Endothelial cell of hepatic sinusoid (primary cell): ENCODE data around the gene ABLIM1.

Experiments
- in situ Hi-C: cut with HindIII; loops from 2 replicates; pipeline ENCODE4 v1.10.0; 2017; ENCODE audit warnings: low sequenced_read_pairs

Gene ABLIM1

GRCh38 chr10:114430688-114431413 lies 227.2 kb downstream of the ABLIM1 start:
- in situ Hi-C loops, result loop anchor here (5.0 kb wide), 3 partner anchors 44 to 124 kb away; no protein-coding TSS in a partner anchor

GRCh38 chr10:114429581-114430335 lies 228.3 kb downstream of the ABLIM1 start:
- in situ Hi-C loops, result loop anchor here (5.0 kb wide), 3 partner anchors 42 to 122 kb away; no protein-coding TSS in a partner anchor

- in situ Hi-C loops, result no loop called here
Observed at GRCh38 chr10:114427124-114427852, 230.8 kb downstream of the ABLIM1 start.

- in situ Hi-C loops, result no loop called here
Observed at GRCh38 chr10:114426476-114426875, 231.6 kb downstream of the ABLIM1 start.

GRCh38 chr10:114420811-114421485 lies 237.1 kb downstream of the ABLIM1 start:
- in situ Hi-C loops, result no loop called here

- in situ Hi-C loops, result no loop called here
Observed at GRCh38 chr10:114418109-114418508, 240.0 kb downstream of the ABLIM1 start.

GRCh38 chr10:114412907-114413797 lies 244.9 kb downstream of the ABLIM1 start:
- in situ Hi-C loops, result no loop called here

GRCh38 chr10:114408968-114409444 lies 249.1 kb downstream of the ABLIM1 start:
- in situ Hi-C loops, result no loop called here

GRCh38 chr10:114408112-114408967 lies 249.7 kb downstream of the ABLIM1 start:
- in situ Hi-C loops, result no loop called here

- in situ Hi-C loops, result no loop called here
Observed at GRCh38 chr10:114406455-114406854, 251.6 kb downstream of the ABLIM1 start.

GRCh38 chr10:114405011-114405350 lies 253.1 kb downstream of the ABLIM1 start:
- in situ Hi-C loops, result no loop called here

GRCh38 chr10:114404171-114405010 lies 253.7 kb downstream of the ABLIM1 start, which contains the start of gene AFAP1L2:
TSS of gene AFAP1L2 (minus strand) at chr10:114404502. CDS start at chr10:114404455, 47 bp downstream.
- in situ Hi-C loops, result no loop called here

- in situ Hi-C loops, result no loop called here
Observed at GRCh38 chr10:114403541-114404161, 254.4 kb downstream of the ABLIM1 start.

GRCh38 chr10:114402871-114403540 lies 255.1 kb downstream of the ABLIM1 start:
- in situ Hi-C loops, result no loop called here

GRCh38 chr10:114402233-114402632 lies 255.8 kb downstream of the ABLIM1 start:
- in situ Hi-C loops, result no loop called here

- in situ Hi-C loops, result no loop called here
Observed at GRCh38 chr10:114401195-114401791, 256.8 kb downstream of the ABLIM1 start.
